ENCODE results near the gene SPATA7.

SPATA7 gene

DNA sequence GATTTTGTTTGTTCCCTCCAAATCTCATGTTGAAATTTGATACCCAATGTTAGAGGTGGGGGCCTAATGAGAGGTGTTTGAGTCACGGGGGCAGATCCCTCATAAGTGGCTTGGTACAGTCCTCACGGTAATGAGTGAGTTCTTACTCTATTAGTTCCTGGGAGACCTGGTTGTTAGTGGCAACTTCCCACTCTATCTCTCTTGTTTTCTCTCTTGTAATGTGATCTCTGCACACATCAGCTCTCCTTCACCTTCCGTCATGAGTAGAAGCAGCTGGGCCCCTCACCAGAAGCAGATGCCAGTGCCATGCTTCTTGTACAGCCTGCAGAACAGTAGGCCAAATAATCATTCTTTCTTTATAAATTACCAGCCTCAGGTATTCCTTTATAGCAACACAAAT is 32.8 kb upstream of the SPATA7 start:
- no peak for DNase-seq (ENCODE audit: low read depth)
- TF ChIP-seq, protein P1, sequence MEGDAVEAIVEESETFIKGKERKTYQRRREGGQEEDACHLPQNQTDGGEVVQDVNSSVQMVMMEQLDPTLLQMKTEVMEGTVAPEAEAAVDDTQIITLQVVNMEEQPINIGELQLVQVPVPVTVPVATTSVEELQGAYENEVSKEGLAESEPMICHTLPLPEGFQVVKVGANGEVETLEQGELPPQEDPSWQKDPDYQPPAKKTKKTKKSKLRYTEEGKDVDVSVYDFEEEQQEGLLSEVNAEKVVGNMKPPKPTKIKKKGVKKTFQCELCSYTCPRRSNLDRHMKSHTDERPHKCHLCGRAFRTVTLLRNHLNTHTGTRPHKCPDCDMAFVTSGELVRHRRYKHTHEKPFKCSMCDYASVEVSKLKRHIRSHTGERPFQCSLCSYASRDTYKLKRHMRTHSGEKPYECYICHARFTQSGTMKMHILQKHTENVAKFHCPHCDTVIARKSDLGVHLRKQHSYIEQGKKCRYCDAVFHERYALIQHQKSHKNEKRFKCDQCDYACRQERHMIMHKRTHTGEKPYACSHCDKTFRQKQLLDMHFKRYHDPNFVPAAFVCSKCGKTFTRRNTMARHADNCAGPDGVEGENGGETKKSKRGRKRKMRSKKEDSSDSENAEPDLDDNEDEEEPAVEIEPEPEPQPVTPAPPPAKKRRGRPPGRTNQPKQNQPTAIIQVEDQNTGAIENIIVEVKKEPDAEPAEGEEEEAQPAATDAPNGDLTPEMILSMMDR (IDR thresholded peaks at IDR 0.05; ENCODE audit: control insufficient read depth, extremely low read depth, insufficient read depth) = no peak
- no peak overlapping the region for H3K4me3 ChIP-seq (ENCODE audit: low read depth, low read length)

DNA sequence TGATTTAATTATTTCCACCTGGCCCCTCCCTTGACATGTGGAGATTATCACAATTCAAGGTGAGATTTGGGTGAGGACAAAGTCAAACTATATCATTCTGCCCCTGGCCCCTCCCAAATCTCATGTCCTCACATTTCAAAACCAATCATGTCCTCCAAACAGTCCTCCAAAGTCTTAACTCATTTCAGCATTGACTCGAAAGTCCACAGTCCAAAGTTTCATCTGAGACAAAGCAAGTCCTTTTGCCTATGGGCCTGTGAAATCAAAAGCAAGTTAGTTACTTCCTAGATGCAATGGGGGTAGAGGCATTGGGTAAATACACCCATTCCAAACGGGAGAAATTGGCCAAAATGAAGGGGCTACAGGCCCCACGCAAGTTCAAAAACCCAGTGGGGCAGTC is 31.1 kb upstream of the SPATA7 start:
- TF ChIP-seq, protein P1 (IDR thresholded peaks at IDR 0.05; ENCODE audit: control insufficient read depth, extremely low read depth, insufficient read depth) = no peak
- no peak overlapping the region for H3K4me3 ChIP-seq (ENCODE audit: low read depth, low read length)
- DNase-seq (ENCODE audit: low read depth) = no peak

DNA sequence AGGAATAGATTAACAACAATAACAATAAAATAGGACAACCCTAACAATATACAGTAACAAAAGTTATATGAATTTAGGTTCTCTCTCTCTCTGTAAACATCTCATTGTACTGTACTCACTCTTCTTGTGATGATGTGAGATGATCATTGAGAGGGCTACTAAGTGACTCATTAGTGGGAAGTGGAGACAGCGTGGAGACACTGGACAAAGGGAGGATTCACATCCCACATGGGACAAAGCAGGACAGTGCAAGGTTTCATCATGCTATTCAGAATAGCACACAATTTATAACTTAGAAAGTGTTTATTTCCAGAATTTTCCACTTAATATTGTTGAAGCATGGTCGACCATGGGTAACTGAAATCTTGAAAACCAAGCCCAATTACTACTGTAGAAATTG is 26.0 kb upstream of the SPATA7 start:
- TF ChIP-seq, protein P1 (IDR thresholded peaks at IDR 0.05; ENCODE audit: control insufficient read depth, extremely low read depth, insufficient read depth) = no peak
- DNase-seq (ENCODE audit: low read depth) = no peak
- no peak overlapping the region for H3K4me3 ChIP-seq (ENCODE audit: low read depth, low read length)

DNA sequence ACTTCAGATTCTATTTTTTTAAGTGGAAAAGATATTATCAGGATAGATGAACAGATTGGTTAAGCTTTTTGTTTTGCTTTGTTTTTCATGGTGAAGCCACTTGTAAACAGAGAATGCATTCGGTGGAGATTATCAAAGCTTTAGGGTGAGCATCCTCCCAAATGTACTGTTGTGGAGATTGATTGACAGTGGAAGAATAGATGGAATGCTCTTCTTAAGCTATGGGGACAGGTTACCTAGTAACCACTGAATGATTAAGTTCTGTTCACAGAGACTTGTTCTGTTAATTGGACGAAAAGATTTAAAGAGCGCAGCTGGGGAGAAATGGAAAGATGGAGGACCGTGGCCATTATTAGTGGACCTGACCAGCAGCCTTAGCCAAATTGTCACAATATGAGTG is 21.8 kb upstream of the SPATA7 start:
- DNase-seq (ENCODE audit: low read depth) = no peak
- TF ChIP-seq, protein P1 (IDR thresholded peaks at IDR 0.05; ENCODE audit: control insufficient read depth, extremely low read depth, insufficient read depth) = no peak
- H3K4me3 ChIP-seq (ENCODE audit: low read depth, low read length) = no peak overlapping the region

DNA sequence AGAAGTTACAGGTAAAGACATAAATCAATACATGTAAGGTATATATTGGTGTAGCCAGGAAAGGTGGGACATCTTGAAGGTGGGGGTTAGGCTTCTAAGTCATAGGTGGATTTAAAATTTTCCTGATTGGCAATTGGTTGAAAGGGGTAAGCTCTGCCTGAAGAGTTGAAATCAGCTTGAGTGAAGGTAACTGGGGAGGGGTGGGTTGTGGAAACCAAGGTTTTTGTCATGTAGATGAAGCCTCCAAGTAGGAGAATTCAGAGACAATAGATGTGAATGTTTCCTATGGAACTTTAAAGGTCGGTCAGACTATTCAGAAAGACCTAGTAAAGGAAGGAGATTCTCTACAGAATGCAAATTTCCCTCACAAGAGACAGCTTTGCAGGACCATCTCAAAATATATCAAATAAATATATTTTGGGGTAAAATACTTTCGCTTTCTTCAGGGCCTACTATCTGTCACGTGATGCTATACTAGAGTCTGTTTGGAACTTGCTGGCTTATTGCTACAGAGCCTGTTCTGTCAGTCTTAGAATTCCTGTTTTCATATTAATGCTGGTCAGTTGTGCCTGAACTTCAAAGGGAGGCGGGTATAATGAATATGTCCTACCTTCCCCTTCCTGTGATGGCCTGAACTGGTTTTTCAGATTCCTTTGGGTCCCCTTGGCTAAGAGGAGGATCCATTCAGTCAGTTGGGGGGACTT is 20.6 kb upstream of the SPATA7 start:
- H3K4me3 ChIP-seq (ENCODE audit: low read depth, low read length) = no peak overlapping the region
- DNase-seq (ENCODE audit: low read depth) = no peak
- TF ChIP-seq, protein P1 (IDR thresholded peaks at IDR 0.05; ENCODE audit: control insufficient read depth, extremely low read depth, insufficient read depth) = no peak

DNA sequence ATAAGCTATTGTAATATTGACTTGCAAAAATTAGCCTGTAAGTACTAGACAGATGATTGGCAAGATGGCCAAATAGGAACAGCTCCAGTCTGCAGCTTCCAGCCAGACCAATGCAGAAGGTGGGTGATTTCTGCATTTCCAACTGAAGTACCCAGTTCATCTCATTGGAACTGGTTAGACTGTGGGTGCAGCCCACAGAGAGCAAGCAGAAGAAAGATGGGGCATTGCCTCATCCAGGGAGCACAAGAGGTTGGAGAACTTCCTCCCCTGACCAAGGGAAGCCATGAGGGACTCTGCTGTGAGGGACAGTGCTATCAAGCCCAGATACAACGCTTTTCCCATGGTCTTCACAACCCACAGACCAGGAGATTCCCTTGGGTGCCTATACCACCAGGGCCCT is 16.0 kb upstream of the SPATA7 start:
- H3K4me3 ChIP-seq (ENCODE audit: low read depth, low read length) = no peak overlapping the region
- DNase-seq (ENCODE audit: low read depth) = no peak
- TF ChIP-seq, protein P1 (IDR thresholded peaks at IDR 0.05; ENCODE audit: control insufficient read depth, extremely low read depth, insufficient read depth) = no peak
